SU-DHL-6 (cell line): ENCODE data around the gene IGF2R.

Source experiments
- CTCF ChIP-seq: fragments of 200-600 bp; sonication (generic); IDR thresholded peaks from one replicate; pipeline ENCODE4 v1.5.1; 2017; ENCODE audit warnings: antibody characterized with exemption, mild to moderate bottlenecking, low read length, moderate library complexity; ENCODE audit not compliant: insufficient read depth, poor library complexity, severe bottlenecking
- EZH2phosphoT487 ChIP-seq: fragments of 200-600 bp; sonication (generic), shearing (Covaris generic); conservative IDR thresholded peaks from 2 replicates; pipeline ENCODE4 v1.6.1; 2018; ENCODE audit warnings: mild to moderate bottlenecking, antibody characterized with exemption, low read length, moderate library complexity, mixed read lengths

GRCh38 chr6:159959165-159959975 lies 9.5 kb upstream of the IGF2R start:
- TF ChIP-seq CTCF = no peak
- TF ChIP-seq EZH2phosphoT487 = no peak
